Liver (tissue), 3 donors: ENCODE measurements around the gene ST8SIA5.

Experiments
- RAD21 ChIP-seq, 2 donors: IDR thresholded peaks; 2 replicates each; pipeline ENCODE4 v1.6.1; 2016; ENCODE audit warnings: antibody characterized with exemption in 2 of 2, mild to moderate bottlenecking in 2 of 2
- YY1 ChIP-seq: IDR thresholded peaks from 2 replicates; pipeline ENCODE4 v1.6.1; 2016; ENCODE audit warnings: antibody characterized with exemption, mild to moderate bottlenecking
- TF ChIP-seq, protein P1 (sequence below): fragments of 150-350 bp; IDR thresholded peaks from 2 replicates; pipeline ENCODE4 v1.5.1; 2017; ENCODE audit warnings: improper control_type of control experiment, low read depth, low read length; ENCODE audit not compliant: missing input control
- TF ChIP-seq, protein P2 (sequence below): IDR thresholded peaks from 2 replicates; pipeline ENCODE4 v1.6.1; 2016; ENCODE audit warnings: antibody characterized with exemption
- TF ChIP-seq, protein P3 (sequence below): IDR thresholded peaks from 2 replicates; pipeline ENCODE4 v1.6.1; 2016; ENCODE audit warnings: antibody characterized with exemption, mild to moderate bottlenecking
- donor health status: healthy.
- donor health status: healthy.

DNA sequence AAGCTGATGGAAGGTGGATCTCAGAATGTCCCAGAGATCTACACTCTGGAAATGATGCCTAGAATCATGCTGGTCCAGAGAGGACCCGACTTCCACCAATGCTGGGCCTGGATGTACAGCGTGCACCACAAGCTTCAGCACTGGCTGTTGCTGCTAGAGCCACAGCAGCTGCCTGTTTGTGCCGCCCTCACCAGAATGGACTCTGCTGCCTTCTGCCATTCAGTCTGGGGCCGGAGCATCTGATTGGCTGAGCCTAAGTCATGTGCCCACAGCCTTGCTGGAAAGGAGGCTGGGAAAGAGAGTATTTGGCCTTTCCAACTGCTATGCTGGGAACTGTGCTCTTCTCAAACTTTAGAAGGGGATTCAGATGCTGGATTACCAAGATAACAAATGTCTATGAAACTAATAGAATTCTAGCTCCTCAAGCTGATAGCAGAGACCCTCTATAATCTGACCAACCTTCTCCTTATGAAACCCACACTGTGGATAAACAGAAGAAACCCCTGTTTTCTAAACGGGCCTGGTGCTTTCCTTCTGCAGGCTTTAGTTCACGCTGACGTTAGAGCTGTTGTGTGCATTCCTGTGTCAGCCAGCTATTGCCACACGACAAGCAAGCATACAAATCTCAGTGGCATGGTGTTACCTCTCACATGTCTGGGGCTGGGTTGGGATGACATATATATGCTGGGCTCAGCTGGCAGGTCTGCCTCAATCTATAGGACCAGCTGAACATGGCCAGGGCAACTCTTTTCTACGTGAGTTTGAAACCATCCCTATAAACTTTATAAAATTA lies 95.7 kb downstream of the ST8SIA5 start:
- TF ChIP-seq, protein P1, sequence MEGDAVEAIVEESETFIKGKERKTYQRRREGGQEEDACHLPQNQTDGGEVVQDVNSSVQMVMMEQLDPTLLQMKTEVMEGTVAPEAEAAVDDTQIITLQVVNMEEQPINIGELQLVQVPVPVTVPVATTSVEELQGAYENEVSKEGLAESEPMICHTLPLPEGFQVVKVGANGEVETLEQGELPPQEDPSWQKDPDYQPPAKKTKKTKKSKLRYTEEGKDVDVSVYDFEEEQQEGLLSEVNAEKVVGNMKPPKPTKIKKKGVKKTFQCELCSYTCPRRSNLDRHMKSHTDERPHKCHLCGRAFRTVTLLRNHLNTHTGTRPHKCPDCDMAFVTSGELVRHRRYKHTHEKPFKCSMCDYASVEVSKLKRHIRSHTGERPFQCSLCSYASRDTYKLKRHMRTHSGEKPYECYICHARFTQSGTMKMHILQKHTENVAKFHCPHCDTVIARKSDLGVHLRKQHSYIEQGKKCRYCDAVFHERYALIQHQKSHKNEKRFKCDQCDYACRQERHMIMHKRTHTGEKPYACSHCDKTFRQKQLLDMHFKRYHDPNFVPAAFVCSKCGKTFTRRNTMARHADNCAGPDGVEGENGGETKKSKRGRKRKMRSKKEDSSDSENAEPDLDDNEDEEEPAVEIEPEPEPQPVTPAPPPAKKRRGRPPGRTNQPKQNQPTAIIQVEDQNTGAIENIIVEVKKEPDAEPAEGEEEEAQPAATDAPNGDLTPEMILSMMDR, result no peak
- TF ChIP-seq, protein P2, sequence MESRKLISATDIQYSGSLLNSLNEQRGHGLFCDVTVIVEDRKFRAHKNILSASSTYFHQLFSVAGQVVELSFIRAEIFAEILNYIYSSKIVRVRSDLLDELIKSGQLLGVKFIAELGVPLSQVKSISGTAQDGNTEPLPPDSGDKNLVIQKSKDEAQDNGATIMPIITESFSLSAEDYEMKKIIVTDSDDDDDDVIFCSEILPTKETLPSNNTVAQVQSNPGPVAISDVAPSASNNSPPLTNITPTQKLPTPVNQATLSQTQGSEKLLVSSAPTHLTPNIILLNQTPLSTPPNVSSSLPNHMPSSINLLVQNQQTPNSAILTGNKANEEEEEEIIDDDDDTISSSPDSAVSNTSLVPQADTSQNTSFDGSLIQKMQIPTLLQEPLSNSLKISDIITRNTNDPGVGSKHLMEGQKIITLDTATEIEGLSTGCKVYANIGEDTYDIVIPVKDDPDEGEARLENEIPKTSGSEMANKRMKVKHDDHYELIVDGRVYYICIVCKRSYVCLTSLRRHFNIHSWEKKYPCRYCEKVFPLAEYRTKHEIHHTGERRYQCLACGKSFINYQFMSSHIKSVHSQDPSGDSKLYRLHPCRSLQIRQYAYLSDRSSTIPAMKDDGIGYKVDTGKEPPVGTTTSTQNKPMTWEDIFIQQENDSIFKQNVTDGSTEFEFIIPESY, result no peak
- TF ChIP-seq, protein P3, sequence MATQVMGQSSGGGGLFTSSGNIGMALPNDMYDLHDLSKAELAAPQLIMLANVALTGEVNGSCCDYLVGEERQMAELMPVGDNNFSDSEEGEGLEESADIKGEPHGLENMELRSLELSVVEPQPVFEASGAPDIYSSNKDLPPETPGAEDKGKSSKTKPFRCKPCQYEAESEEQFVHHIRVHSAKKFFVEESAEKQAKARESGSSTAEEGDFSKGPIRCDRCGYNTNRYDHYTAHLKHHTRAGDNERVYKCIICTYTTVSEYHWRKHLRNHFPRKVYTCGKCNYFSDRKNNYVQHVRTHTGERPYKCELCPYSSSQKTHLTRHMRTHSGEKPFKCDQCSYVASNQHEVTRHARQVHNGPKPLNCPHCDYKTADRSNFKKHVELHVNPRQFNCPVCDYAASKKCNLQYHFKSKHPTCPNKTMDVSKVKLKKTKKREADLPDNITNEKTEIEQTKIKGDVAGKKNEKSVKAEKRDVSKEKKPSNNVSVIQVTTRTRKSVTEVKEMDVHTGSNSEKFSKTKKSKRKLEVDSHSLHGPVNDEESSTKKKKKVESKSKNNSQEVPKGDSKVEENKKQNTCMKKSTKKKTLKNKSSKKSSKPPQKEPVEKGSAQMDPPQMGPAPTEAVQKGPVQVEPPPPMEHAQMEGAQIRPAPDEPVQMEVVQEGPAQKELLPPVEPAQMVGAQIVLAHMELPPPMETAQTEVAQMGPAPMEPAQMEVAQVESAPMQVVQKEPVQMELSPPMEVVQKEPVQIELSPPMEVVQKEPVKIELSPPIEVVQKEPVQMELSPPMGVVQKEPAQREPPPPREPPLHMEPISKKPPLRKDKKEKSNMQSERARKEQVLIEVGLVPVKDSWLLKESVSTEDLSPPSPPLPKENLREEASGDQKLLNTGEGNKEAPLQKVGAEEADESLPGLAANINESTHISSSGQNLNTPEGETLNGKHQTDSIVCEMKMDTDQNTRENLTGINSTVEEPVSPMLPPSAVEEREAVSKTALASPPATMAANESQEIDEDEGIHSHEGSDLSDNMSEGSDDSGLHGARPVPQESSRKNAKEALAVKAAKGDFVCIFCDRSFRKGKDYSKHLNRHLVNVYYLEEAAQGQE, result no peak
- TF ChIP-seq YY1 (no peak), RAD21 (IDR thresholded peaks at IDR 0.05) (no peak)
